Right forelimb (tissue), 1 donor: ENCODE data around the gene KLKB1.
"Not testable (repeated sequence)": the region's sequence is repeated elsewhere in the genome, so short reads cannot be mapped to it uniquely, and the experiment has no call there.

Experiments used
- DNase-seq: peaks from one replicate; pipeline ENCODE4 v3.0.0-alpha.2; 2018

The KLKB1 gene

DNA sequence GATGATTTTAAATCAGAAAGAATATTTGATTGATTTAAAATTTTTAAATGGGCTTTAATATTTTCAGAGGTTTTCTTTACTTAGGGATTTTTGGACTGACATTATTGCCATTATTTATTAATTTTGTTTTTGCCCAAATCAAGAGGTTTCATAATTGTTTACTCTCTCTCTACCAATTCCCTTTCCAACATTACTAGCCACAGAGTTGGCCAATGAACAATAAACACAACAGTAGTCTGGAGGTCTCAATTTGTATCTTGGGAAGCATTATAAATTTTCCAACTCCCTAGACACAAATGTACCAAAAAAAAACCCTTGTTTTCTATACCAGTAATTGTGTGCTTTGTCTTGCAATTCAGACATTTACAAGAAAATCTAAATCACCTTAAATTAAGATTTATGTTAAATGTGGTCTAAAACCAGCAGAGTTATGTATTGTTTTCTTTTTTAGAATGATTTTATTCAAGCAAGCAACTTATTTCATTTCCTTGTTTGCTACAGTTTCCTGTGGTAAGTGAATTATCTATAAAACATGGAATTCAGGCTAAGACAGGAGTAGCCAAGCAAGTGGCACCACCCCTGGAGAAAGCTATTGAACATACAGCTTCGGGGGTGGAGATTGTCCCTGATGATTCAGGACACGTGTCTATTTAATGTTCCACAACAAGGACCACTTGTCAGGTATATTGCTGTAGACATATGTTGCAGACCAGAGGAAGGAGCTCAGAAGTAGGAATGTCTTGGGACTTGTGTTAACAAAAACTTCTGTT is 622 bp downstream of the KLKB1 start:
- DNase-seq = no peak

GRCh38 chr4:186228514-186228894 is 1.2 kb downstream of the KLKB1 start:
- no peak for DNase-seq

DNA sequence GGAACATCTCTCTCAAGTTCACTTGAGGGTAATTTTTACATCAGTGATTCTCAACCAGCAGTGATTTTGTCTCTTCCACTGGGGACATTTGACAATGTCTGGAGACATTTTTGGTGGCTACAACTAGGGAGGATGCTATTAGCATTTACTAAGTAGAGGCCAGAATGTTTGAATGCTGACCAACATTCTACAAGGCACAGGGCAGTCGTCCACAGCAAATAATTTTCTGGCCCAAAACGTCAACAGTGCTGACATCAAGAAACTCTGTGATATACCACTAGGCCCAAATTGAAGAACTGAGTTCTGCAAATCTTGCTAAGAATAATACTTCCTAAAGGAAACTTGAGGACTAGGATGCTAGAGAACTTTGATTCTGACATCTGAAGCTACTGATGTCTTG is 7.1 kb downstream of the KLKB1 start:
- no peak for DNase-seq

- DNase-seq = no peak
These were observed 8.8 kb downstream of the KLKB1 start for GRCh38 chr4:186236126-186236525.

DNA sequence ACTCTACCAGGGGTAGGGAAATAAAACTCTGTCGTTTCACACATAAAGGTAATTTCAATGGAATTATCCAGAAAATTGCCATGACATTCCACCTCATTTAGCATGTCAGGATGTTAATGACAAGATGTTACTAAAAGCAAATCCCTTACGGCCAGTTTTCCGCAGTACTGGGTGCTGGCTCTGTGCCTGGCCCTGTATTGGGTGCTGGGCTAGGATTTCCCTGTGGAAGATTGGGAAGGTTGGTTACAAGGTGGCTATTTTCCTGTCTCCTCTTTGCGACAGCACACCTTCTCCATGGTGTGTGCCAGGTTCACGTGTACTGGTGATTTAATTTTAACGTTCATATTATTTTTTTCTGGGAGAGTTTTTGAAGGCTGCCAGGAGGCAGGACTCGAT is 13.1 kb downstream of the KLKB1 start:
- no peak for DNase-seq

DNA sequence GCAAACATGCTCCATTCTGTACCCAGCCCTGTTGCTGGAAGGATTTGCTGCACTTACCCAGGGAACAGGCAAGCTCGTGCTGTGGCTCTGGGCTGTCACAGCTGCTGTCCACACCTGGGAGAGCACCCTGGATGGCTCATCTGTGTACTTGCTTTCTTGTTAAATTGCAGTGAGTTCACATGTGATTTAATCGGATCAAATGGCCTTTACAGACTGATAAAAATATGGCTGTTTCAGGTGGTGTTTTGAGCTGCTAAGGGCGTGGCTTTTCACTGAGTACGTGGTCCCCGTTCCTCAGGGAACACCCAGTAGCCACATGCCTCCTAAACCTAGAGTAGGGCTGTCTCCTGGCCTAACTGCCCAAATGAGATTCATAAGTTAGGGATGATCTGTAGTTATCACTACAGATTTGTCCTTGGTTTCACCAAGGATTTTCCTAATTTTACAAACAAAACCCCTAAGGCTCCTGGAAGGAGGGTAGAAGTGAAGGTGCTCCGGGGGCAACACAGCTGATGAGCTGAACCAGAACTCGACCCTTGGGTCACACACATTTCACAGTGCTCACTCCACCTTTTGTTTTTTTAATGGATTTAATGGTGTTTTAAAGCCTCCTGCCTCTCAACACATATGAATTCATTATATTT is 13.7 kb downstream of the KLKB1 start:
- DNase-seq = no peak

- DNase-seq = no peak
These were observed 14.3 kb downstream of the KLKB1 start for GRCh38 chr4:186241616-186242015.

DNA sequence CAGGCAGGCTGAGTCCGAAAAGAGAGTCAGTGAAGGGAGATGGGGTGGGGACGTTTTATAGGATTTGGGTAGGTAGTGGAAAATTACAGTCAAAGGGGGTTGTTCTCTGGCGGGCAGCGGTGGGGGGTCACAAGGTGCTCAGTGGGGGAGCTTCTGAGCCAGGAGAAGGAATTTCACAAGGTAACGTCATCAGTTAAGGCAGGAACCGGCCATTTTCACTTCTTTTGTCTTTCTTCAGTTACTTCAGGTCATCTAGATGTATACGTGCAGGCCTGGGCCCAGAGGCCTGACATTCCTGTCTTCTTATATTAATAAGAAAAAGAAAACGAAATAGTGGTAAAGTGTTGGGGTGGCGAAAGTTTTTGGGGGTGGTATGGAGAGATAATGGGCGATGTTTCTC is 14.7 kb downstream of the KLKB1 start:
- not testable (repeated sequence) for DNase-seq

DNA sequence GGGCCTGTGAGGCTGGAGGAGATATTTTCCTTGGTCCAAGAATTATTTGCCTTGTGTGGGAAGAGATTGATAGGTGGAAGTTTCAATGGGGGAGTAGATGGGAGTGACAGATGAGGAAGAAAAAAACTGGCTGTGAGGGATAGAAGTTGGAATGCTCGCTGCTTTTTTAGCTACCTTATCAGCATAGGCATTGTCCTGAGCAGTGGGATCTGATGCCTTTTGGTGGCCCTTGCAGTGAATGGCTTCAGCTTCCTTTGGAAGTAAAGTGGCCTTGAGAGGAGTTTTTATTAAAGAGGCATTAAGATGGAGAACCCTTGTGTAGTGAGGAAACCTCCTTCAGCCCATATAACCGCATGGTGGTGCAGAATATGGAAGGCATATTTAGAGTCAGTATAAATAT is 16.0 kb downstream of the KLKB1 start:
- no peak for DNase-seq

DNA sequence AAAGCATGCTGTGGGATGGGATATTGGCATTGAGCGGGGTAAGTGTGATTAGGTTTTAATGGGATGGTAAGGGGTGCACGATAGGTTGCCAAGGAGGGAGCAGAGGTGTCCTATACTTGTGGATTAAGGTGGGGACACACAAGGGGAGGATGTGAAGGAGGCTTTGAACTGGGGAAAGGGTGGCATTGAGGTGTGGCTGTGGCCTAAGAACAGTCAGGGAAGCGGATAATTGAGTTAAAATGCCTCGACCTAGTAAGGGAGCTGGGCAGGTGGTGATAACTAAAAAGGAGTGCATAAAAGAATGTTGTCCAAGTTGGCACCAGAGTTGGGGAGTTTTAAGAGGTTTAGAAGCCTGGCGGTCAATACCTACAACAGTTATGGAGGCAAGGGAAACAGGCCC is 17.5 kb downstream of the KLKB1 start:
- no peak for DNase-seq

DNA sequence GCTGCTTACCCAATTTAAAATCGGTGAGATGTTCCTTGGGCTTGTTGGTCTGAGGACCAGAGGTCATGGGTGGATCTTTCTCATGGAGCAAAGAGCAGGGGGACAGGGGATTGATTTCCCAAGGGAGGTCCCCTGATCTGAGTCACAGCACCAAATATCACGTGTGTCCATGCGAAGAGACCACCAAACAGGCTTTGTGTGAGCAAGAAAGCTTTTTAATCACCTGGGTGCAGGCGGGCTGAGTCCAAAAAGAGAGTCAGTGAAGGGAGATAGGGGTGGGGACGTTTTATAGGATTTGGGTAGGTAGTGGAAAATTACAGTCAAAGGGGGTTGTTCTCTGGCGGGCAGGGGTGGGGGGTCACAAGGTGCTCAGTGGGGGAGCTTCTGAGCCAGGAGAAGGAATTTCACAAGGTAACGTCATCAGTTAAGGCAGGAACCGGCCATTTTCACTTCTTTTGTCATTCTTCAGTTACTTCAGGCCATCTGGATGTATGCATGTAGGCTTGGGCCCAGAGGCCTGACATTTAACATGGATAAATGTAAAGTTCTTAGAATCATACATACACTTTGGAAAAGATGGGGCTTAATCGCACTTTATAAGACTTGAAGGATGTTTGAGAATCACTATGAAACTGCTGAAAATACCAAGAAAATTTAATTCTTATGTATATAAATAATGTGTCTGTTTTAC is 19.9 kb downstream of the KLKB1 start:
- DNase-seq = not testable (repeated sequence)

GRCh38 chr4:186248643-186249042 is 21.3 kb downstream of the KLKB1 start:
- no peak for DNase-seq

GRCh38 chr4:186249785-186250754 is 22.8 kb downstream of the KLKB1 start:
- no peak for DNase-seq

DNA sequence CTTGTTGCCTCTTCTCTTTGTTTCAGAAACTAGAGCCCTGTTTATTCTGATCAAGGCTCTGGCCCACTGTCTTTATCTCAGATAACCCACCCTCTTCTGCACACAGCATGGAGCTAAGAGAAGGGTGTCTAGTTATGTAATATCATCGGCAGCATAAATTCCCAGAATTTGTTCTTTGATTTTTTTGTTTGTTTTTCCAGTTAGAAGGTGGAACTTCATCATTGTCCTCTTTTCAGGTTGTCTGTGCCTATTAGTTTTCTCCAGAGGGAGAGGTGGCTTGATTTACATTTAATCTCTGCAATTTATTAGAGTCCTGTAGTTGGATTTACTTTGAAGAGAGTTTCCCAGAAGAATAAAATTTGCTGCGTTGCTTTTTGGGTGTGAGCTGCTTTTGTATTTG is 23.5 kb downstream of the KLKB1 start:
- DNase-seq = no peak

DNA sequence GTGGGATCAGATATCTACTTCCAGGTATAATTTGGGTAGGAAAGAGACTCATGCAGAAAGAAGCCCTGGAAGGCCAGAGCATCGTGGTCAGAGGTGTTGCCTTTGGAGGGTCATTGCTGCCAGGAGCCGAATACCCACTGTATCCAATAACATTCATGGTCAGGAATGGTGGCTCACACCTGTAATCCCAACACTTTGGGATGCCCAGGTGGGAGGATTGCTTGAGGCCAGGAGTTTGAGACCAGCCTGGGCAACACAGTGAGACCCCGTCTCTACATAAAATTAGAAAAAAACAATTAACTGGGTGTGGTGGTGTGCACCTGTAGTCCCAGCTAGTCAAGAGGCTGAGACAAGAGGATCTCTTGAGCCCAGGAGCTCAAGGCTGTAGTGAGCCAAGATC is 27.8 kb downstream of the KLKB1 start:
- no peak for DNase-seq

GRCh38 chr4:186258216-186258811 is 31.0 kb downstream of the KLKB1 start:
- no peak for DNase-seq

GRCh38 chr4:186260117-186260503 is 32.8 kb downstream of the KLKB1 start:
- DNase-seq = no peak

GRCh38 chr4:186260504-186261448 is 33.5 kb downstream of the KLKB1 start:
- DNase-seq = no peak

DNA sequence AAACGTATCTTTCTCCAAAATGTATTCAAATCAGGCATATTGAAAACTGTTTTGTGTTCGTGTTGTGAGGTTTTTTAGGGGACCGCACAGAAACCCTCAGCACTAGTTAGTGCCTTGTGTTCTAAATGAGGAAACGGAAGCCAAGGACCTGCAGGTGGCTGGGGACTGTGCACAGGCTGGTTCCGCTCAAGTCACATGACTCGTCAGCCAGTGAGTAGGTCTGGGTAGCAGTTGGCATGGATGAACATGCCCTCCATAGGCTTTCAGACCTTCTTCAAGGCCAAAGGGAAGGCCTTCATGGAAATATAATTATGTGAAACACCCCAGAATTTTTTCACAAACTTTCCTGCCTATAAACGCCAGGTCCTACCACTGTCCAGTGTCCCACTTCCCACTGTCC is 37.4 kb downstream of the KLKB1 start:
- no peak for DNase-seq

GRCh38 chr4:186265250-186265649 is 37.9 kb downstream of the KLKB1 start:
- not testable (repeated sequence) for DNase-seq
